SK-N-MC (cell line): ENCODE data around the gene TNFAIP8.

Source experiments
- EZH2 ChIP-seq: fragments of 200-600 bp; sonication (generic); IDR thresholded peaks from one replicate; pipeline ENCODE4 v1.6.1; 2017; ENCODE audit warnings: antibody characterized with exemption
- POLR2AphosphoS5 ChIP-seq: IDR thresholded peaks from 2 replicates; pipeline ENCODE4 v1.6.1; 2012; ENCODE audit warnings: mild to moderate bottlenecking, low read depth, low read length, borderline replicate concordance

DNA sequence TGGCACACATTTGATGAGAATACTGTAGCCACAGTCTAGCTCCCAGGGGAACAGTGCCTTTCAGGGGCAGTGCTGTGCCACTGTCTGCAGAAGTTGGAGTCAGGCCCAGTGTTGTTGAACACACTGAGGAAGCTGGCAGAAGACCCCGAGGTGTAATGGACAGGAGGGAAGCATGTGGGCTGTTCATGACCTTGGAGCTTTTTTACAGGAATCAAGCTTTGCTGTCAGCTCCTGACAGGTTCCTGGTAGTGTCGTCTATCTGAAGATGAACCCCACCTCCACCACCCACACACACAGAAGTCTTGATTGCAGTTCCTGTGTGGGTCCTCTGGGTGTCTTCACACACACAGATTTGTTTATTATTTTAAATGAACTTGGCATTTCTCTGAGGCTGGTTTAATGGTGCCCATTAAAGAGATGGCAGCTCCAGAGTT is 40.3 kb upstream of the TNFAIP8 start:
- TF ChIP-seq EZH2 (no peak), POLR2AphosphoS5 (no peak)
